Measurements from ENCODE around the gene RCAN1.
"Not testable (repeated sequence)": the region's sequence is repeated elsewhere in the genome, so short reads cannot be mapped to it uniquely, and the experiment has no call there.

DNA sequence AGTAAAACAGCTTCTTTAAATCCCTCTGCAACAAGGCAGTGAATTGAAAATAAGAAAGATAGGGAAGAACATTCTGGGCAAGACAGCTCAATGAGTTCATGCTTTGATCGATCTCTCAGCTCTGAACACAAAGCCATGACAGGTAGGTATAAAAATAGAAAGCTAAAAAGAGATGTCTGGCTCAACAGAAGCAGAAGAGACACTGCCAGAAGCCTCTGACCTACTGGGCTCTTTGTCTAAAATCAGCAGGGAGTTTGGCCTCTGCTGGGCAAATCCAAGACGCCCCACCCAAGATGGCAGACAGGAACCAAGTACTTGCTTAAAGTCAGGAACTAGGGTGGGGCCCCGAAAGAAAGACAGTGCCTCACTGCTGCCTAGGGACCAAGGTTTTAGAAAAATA, 147.6 kb downstream of the RCAN1 start:
- not testable (repeated sequence) for TF ChIP-seq EP300, POLR2AphosphoS5, POLR2A (IDR thresholded peaks at IDR 0.05)
- TF ChIP-seq, protein P1, sequence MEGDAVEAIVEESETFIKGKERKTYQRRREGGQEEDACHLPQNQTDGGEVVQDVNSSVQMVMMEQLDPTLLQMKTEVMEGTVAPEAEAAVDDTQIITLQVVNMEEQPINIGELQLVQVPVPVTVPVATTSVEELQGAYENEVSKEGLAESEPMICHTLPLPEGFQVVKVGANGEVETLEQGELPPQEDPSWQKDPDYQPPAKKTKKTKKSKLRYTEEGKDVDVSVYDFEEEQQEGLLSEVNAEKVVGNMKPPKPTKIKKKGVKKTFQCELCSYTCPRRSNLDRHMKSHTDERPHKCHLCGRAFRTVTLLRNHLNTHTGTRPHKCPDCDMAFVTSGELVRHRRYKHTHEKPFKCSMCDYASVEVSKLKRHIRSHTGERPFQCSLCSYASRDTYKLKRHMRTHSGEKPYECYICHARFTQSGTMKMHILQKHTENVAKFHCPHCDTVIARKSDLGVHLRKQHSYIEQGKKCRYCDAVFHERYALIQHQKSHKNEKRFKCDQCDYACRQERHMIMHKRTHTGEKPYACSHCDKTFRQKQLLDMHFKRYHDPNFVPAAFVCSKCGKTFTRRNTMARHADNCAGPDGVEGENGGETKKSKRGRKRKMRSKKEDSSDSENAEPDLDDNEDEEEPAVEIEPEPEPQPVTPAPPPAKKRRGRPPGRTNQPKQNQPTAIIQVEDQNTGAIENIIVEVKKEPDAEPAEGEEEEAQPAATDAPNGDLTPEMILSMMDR (IDR thresholded peaks at IDR 0.05): not testable (repeated sequence)
